HG03558 (cell line): ENCODE results near the gene ME3.
A peak's percentile ranks its signal among the peaks of the same experiment; 100 is the strongest.

ENCODE experiments used
- ATAC-seq: cut with Tn5 transposase; IDR thresholded peaks from one replicate; pipeline ENCODE4 v1.9.1; 2021; ENCODE audit warnings: moderate number of reproducible peaks; ENCODE audit not compliant: unreplicated experiment; ENCODE audit errors: extremely low read depth

ME3 gene

GRCh38 chr11:86476109-86476861 is 196.1 kb downstream of the ME3 start:
- no peak for ATAC-seq

- no peak for ATAC-seq
Observed at GRCh38 chr11:86475027-86475426, 197.4 kb downstream of the ME3 start.

- no peak for ATAC-seq
Observed at GRCh38 chr11:86473991-86474833, 198.2 kb downstream of the ME3 start.

GRCh38 chr11:86469491-86470388 is 202.7 kb downstream of the ME3 start:
- ATAC-seq, result no peak

- no peak for ATAC-seq
Observed at GRCh38 chr11:86468169-86468568, 204.2 kb downstream of the ME3 start.

- ATAC-seq, result no peak
Observed at GRCh38 chr11:86464509-86465221, 207.8 kb downstream of the ME3 start.

- no peak for ATAC-seq
Observed at GRCh38 chr11:86463955-86464354, 208.5 kb downstream of the ME3 start.

GRCh38 chr11:86463120-86463519 is 209.3 kb downstream of the ME3 start:
- ATAC-seq, result no peak

GRCh38 chr11:86461892-86462291 is 210.5 kb downstream of the ME3 start:
- ATAC-seq, result no peak

GRCh38 chr11:86460461-86461385 is 211.7 kb downstream of the ME3 start:
- ATAC-seq, result no peak

GRCh38 chr11:86459682-86460460 is 212.5 kb downstream of the ME3 start:
- no peak for ATAC-seq

GRCh38 chr11:86459002-86459385 is 213.4 kb downstream of the ME3 start:
- no peak for ATAC-seq

- ATAC-seq, result no peak
Observed at GRCh38 chr11:86458294-86459001, 214.0 kb downstream of the ME3 start.

- peak; percentile 92 for ATAC-seq
Observed at GRCh38 chr11:86456075-86456939, 216.1 kb downstream of the ME3 start.

GRCh38 chr11:86453290-86454030 is 219.0 kb downstream of the ME3 start:
- ATAC-seq, result no peak
